ENCODE measurements around the gene NT5DC3.

NT5DC3 gene

GRCh38 chr12:103879878-103880277, 38.8 kb upstream of the NT5DC3 start:
- DNase-seq (ENCODE audit: insufficient read length, low spot score) (no peak), FAIRE-seq (peak; percentile 5)
- no peak for TF ChIP-seq POU2F2 (IDR thresholded peaks at IDR 0.05; ENCODE audit: low read depth, low read length)
- no peak for TF ChIP-seq SPI1 (IDR thresholded peaks at IDR 0.05; ENCODE audit: low read depth, low read length)
- TF ChIP-seq POLR2AphosphoS5 (IDR thresholded peaks at IDR 0.05; ENCODE audit: low read depth, low read length), result no peak
- no peak for TF ChIP-seq TAF1 (IDR thresholded peaks at IDR 0.05; ENCODE audit: low read depth, low read length)
- TF ChIP-seq PAX5 (IDR thresholded peaks at IDR 0.05; ENCODE audit: insufficient read depth, low read length, severe bottlenecking), result no peak
- TF ChIP-seq POLR2A (IDR thresholded peaks at IDR 0.05; ENCODE audit: low read depth, low read length), result no peak

GRCh38 chr12:103879048-103879692, 38.1 kb upstream of the NT5DC3 start:
- DNase-seq (ENCODE audit: insufficient read length, low spot score) (no peak), FAIRE-seq (no peak)
- TF ChIP-seq TAF1 (IDR thresholded peaks at IDR 0.05; ENCODE audit: low read depth, low read length) (no peak), PAX5 (IDR thresholded peaks at IDR 0.05; ENCODE audit: insufficient read depth, low read length, severe bottlenecking) (no peak), POLR2AphosphoS5 (IDR thresholded peaks at IDR 0.05; ENCODE audit: low read depth, low read length) (no peak), POLR2A (IDR thresholded peaks at IDR 0.05; ENCODE audit: low read depth, low read length) (no peak), POU2F2 (IDR thresholded peaks at IDR 0.05; ENCODE audit: low read depth, low read length) (no peak), SPI1 (IDR thresholded peaks at IDR 0.05; ENCODE audit: low read depth, low read length) (no peak)

GRCh38 chr12:103877934-103878510, 37.0 kb upstream of the NT5DC3 start:
- TF ChIP-seq POLR2AphosphoS5 (IDR thresholded peaks at IDR 0.05; ENCODE audit: low read depth, low read length) (no peak), TAF1 (IDR thresholded peaks at IDR 0.05; ENCODE audit: low read depth, low read length) (no peak), POLR2A (IDR thresholded peaks at IDR 0.05; ENCODE audit: low read depth, low read length) (no peak), POU2F2 (IDR thresholded peaks at IDR 0.05; ENCODE audit: low read depth, low read length) (no peak)
- DNase-seq (ENCODE audit: insufficient read length, low spot score) (peak; percentile 26), FAIRE-seq (peak; percentile 91)

GRCh38 chr12:103877288-103877687, 36.3 kb upstream of the NT5DC3 start:
- DNase-seq (ENCODE audit: insufficient read length, low spot score) (no peak), FAIRE-seq (no peak)
- TF ChIP-seq TAF1 (IDR thresholded peaks at IDR 0.05; ENCODE audit: low read depth, low read length) (no peak), SPI1 (IDR thresholded peaks at IDR 0.05; ENCODE audit: low read depth, low read length) (no peak), POLR2A (IDR thresholded peaks at IDR 0.05; ENCODE audit: low read depth, low read length) (no peak), POU2F2 (IDR thresholded peaks at IDR 0.05; ENCODE audit: low read depth, low read length) (no peak), PAX5 (IDR thresholded peaks at IDR 0.05; ENCODE audit: insufficient read depth, low read length, severe bottlenecking) (no peak), POLR2AphosphoS5 (IDR thresholded peaks at IDR 0.05; ENCODE audit: low read depth, low read length) (no peak)

- FAIRE-seq, result no peak
Observed at GRCh38 chr12:103875666-103876065, 34.6 kb upstream of the NT5DC3 start.

GRCh38 chr12:103868215-103868614, 27.2 kb upstream of the NT5DC3 start:
- TF ChIP-seq POLR2AphosphoS5 (IDR thresholded peaks at IDR 0.05; ENCODE audit: low read depth, low read length) (no peak), SPI1 (IDR thresholded peaks at IDR 0.05; ENCODE audit: low read depth, low read length) (no peak), PAX5 (IDR thresholded peaks at IDR 0.05; ENCODE audit: insufficient read depth, low read length, severe bottlenecking) (no peak), TAF1 (IDR thresholded peaks at IDR 0.05; ENCODE audit: low read depth, low read length) (no peak), POLR2A (IDR thresholded peaks at IDR 0.05; ENCODE audit: low read depth, low read length) (no peak), POU2F2 (IDR thresholded peaks at IDR 0.05; ENCODE audit: low read depth, low read length) (no peak)
- DNase-seq (ENCODE audit: insufficient read length, low spot score), result no peak
- FAIRE-seq, result no peak

More at GRCh38 chr12:103875666-103876065, 34.6 kb upstream of the NT5DC3 start:
- no peak for DNase-seq (ENCODE audit: insufficient read length, low spot score)
- TF ChIP-seq TAF1 (IDR thresholded peaks at IDR 0.05; ENCODE audit: low read depth, low read length), result no peak
- no peak for TF ChIP-seq POLR2AphosphoS5 (IDR thresholded peaks at IDR 0.05; ENCODE audit: low read depth, low read length)
- no peak for TF ChIP-seq POLR2A (IDR thresholded peaks at IDR 0.05; ENCODE audit: low read depth, low read length)
- no peak for TF ChIP-seq POU2F2 (IDR thresholded peaks at IDR 0.05; ENCODE audit: low read depth, low read length)
- TF ChIP-seq PAX5 (IDR thresholded peaks at IDR 0.05; ENCODE audit: insufficient read depth, low read length, severe bottlenecking), result no peak
- TF ChIP-seq SPI1 (IDR thresholded peaks at IDR 0.05; ENCODE audit: low read depth, low read length), result no peak

GRCh38 chr12:103865151-103865730, 24.2 kb upstream of the NT5DC3 start:
- DNase-seq (ENCODE audit: insufficient read length, low spot score), result no peak

GRCh38 chr12:103864710-103865109, 23.7 kb upstream of the NT5DC3 start:
- FAIRE-seq (no peak), DNase-seq (ENCODE audit: insufficient read length, low spot score) (no peak)
- TF ChIP-seq POLR2A (IDR thresholded peaks at IDR 0.05; ENCODE audit: low read depth, low read length) (no peak), POLR2AphosphoS5 (IDR thresholded peaks at IDR 0.05; ENCODE audit: low read depth, low read length) (no peak), PAX5 (IDR thresholded peaks at IDR 0.05; ENCODE audit: insufficient read depth, low read length, severe bottlenecking) (no peak), TAF1 (IDR thresholded peaks at IDR 0.05; ENCODE audit: low read depth, low read length) (no peak), POU2F2 (IDR thresholded peaks at IDR 0.05; ENCODE audit: low read depth, low read length) (no peak), SPI1 (IDR thresholded peaks at IDR 0.05; ENCODE audit: low read depth, low read length) (no peak)

More at GRCh38 chr12:103865151-103865730, 24.2 kb upstream of the NT5DC3 start:
- no peak for TF ChIP-seq PAX5 (IDR thresholded peaks at IDR 0.05; ENCODE audit: insufficient read depth, low read length, severe bottlenecking)
- FAIRE-seq, result no peak

GRCh38 chr12:103858953-103859601, 18.0 kb upstream of the NT5DC3 start:
- no peak for DNase-seq (ENCODE audit: insufficient read length, low spot score)
- TF ChIP-seq SPI1 (IDR thresholded peaks at IDR 0.05; ENCODE audit: low read depth, low read length) (no peak), POLR2AphosphoS5 (IDR thresholded peaks at IDR 0.05; ENCODE audit: low read depth, low read length) (no peak), PAX5 (IDR thresholded peaks at IDR 0.05; ENCODE audit: insufficient read depth, low read length, severe bottlenecking) (no peak), POLR2A (IDR thresholded peaks at IDR 0.05; ENCODE audit: low read depth, low read length) (no peak), TAF1 (IDR thresholded peaks at IDR 0.05; ENCODE audit: low read depth, low read length) (no peak), POU2F2 (IDR thresholded peaks at IDR 0.05; ENCODE audit: low read depth, low read length) (no peak)
- no peak for FAIRE-seq
